HepG2 (cell line): Measurements from ENCODE around the gene USF2. TPM values are rescaled to one million over a fixed set of nuclear protein-coding genes. Genes with fewer than 3 reads are reported as not detected.

Experiments
- ATF7 ChIP-seq, 2 experiments: fragments of 450-650 bp in 1 of 2; sonication (generic) in 1 of 2; formaldehyde crosslinking in 1 of 2; IDR thresholded peaks; 2 replicates each; pipeline versions ENCODE4 v1.4.0 to v1.6.1; 2016 to 2020; ENCODE audit warnings: antibody characterized with exemption in 1 of 2, mild to moderate bottlenecking in 1 of 2, missing genetic modification reagents in 1 of 2
- FOXC1 ChIP-seq: sonication (generic); formaldehyde crosslinking; IDR thresholded peaks from 2 replicates; pipeline ENCODE4 v1.8.0; 2022; ENCODE audit warnings: mild to moderate bottlenecking, missing genetic modification reagents, borderline replicate concordance
- FOXK2 ChIP-seq: fragments of 450-650 bp; IDR thresholded peaks from 2 replicates; pipeline ENCODE4 v1.6.1; 2016
- HDAC6 ChIP-seq: fragments of 200-600 bp; sonication (generic); IDR thresholded peaks from 2 replicates; pipeline ENCODE4 v1.7.0; 2017; ENCODE audit warnings: mild to moderate bottlenecking, antibody characterized with exemption, low read length, low read depth
- NFIB ChIP-seq: sonication (generic); formaldehyde crosslinking; IDR thresholded peaks from 2 replicates; pipeline ENCODE4 v1.9.0; 2021; ENCODE audit warnings: missing genetic modification reagents, mild to moderate bottlenecking, borderline replicate concordance
- NRL ChIP-seq: sonication (generic); formaldehyde crosslinking; IDR thresholded peaks from 2 replicates; pipeline ENCODE4 v1.5.0; 2020; ENCODE audit warnings: missing genetic modification reagents, mild to moderate bottlenecking, moderate library complexity, borderline replicate concordance
- SIX4 ChIP-seq: sonication (generic); formaldehyde crosslinking; IDR thresholded peaks from 2 replicates; pipeline ENCODE4 v1.4.0; 2020; ENCODE audit warnings: missing genetic modification reagents
- SYNCRIP ChIP-seq: fragments of 200-400 bp; formaldehyde crosslinking; IDR thresholded peaks from 2 replicates; pipeline ENCODE4 v1.6.1; 2018; ENCODE audit warnings: mild to moderate bottlenecking, low read depth, low read length; ENCODE audit not compliant: insufficient read depth
- TBX3 ChIP-seq: fragments of 450-650 bp; IDR thresholded peaks from 2 replicates; pipeline ENCODE4 v1.6.1; 2017; ENCODE audit warnings: antibody characterized with exemption, mild to moderate bottlenecking, inconsistent platforms, borderline replicate concordance
- YEATS2 ChIP-seq: sonication (generic); formaldehyde crosslinking; IDR thresholded peaks from 2 replicates; pipeline ENCODE4 v1.4.0; 2020; ENCODE audit warnings: missing genetic modification reagents, borderline replicate concordance
- ZFP41 ChIP-seq: sonication (generic); formaldehyde crosslinking; IDR thresholded peaks from 2 replicates; pipeline ENCODE4 v1.4.0; 2020; ENCODE audit warnings: mild to moderate bottlenecking, missing genetic modification reagents, borderline replicate concordance
- ZNF10 ChIP-seq: sonication (generic); formaldehyde crosslinking; IDR thresholded peaks from 2 replicates; pipeline ENCODE4 v1.4.0; 2020; ENCODE audit warnings: mild to moderate bottlenecking, low read depth, missing genetic modification reagents, borderline replicate concordance
- ZNF468 ChIP-seq: sonication (generic); formaldehyde crosslinking; IDR thresholded peaks from 2 replicates; pipeline ENCODE4 v1.8.0; 2022; ENCODE audit warnings: mild to moderate bottlenecking, moderate library complexity, missing genetic modification reagents
- ZNF615 ChIP-seq: sonication (generic); formaldehyde crosslinking; IDR thresholded peaks from 2 replicates; pipeline ENCODE4 v1.5.0; 2020; ENCODE audit warnings: mild to moderate bottlenecking, missing genetic modification reagents, borderline replicate concordance
- polyA plus RNA-seq, 8 experiments: library from polyadenylated mRNA; depleted of rRNA in 3 of 8; stranded (reverse) in 7 of 8; unstranded in 1 of 8; fragments of >200 nt; fragmentation: Illumina TruSeq in 4 of 8; extraction: Trizol in 4 of 8; gene quantifications; 2 replicates each; pipeline versions ENCODE4 v1.2.1 to v1.2.3, GENCODE V29; 2011 to 2016; ENCODE audit warnings: low read depth in 4 of 8, missing spikeins in 1 of 8, mixed read lengths in 1 of 8; ENCODE audit not compliant: insufficient read depth in 1 of 8
- total RNA-seq, 5 experiments: library from RNA; depleted of rRNA; stranded (reverse); fragments of >200 nt; fragmentation: Illumina TruSeq; extraction: Trizol; gene quantifications; 2 replicates each; pipeline ENCODE4 v1.2.3, GENCODE V29; 2016; ENCODE audit warnings: low read depth in 1 of 5
- TF ChIP-seq, protein P1 (sequence below): sonication (generic); formaldehyde crosslinking; IDR thresholded peaks from 2 replicates; pipeline ENCODE4 v1.4.0; 2020; ENCODE audit warnings: missing genetic modification reagents, borderline replicate concordance
- TF ChIP-seq, protein P2 (sequence below): IDR thresholded peaks from 2 replicates; pipeline ENCODE4 v1.6.1; 2016
- TF ChIP-seq, protein P3 (sequence below): fragments of 450-650 bp; IDR thresholded peaks from 2 replicates; pipeline ENCODE4 v1.6.1; 2016
- TF ChIP-seq, protein P4 (sequence below): sonication (generic); formaldehyde crosslinking; IDR thresholded peaks from 2 replicates; pipeline ENCODE4 v1.5.1; 2020; ENCODE audit warnings: missing genetic modification reagents, mild to moderate bottlenecking, borderline replicate concordance
- TF ChIP-seq, protein P5 (sequence below): sonication (generic); formaldehyde crosslinking; conservative IDR thresholded peaks from 2 replicates; pipeline ENCODE4 v1.4.0; 2020; ENCODE audit warnings: missing genetic modification reagents
- TF ChIP-seq, protein P6 (sequence below): sonication (generic); formaldehyde crosslinking; IDR thresholded peaks from 2 replicates; pipeline ENCODE4 v1.8.0; 2022; ENCODE audit warnings: mild to moderate bottlenecking, missing genetic modification reagents, borderline replicate concordance

USF2 gene
- total and polyA plus RNA-seq, 2 of the 13 experiments (the other 11 are each of a cell fraction or from before 2014, with no cell fraction given) = 54.9 to 106 TPM

DNA sequence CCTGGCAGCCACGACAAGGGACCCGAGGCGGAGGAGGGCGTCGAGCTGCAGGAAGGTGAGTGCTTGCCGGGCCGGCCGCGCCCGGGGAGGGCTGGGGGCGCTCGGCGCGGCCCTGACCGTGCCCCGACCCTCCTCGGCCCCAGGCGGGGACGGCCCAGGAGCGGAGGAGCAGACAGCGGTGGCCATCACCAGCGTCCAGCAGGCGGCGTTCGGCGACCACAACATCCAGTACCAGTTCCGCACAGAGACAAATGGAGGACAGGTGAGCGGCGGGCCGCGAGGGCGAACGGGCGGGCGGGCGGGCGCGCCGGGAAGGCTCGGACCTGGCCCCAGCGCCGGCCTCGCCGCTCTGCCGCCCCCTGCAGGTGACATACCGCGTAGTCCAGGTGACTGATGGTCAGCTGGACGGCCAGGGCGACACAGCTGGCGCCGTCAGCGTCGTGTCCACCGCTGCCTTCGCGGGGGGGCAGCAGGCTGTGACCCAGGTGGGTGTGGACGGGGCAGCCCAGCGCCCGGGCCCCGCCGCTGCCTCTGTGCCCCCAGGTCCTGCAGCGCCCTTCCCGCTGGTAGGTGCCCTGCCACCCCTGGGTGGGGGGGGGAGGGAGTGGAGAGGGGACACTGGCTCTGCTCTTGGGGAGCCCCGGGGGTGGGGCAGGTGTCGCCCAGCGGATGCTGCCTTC is 816 bp downstream of the USF2 start (continued):
- TF ChIP-seq, protein P1, sequence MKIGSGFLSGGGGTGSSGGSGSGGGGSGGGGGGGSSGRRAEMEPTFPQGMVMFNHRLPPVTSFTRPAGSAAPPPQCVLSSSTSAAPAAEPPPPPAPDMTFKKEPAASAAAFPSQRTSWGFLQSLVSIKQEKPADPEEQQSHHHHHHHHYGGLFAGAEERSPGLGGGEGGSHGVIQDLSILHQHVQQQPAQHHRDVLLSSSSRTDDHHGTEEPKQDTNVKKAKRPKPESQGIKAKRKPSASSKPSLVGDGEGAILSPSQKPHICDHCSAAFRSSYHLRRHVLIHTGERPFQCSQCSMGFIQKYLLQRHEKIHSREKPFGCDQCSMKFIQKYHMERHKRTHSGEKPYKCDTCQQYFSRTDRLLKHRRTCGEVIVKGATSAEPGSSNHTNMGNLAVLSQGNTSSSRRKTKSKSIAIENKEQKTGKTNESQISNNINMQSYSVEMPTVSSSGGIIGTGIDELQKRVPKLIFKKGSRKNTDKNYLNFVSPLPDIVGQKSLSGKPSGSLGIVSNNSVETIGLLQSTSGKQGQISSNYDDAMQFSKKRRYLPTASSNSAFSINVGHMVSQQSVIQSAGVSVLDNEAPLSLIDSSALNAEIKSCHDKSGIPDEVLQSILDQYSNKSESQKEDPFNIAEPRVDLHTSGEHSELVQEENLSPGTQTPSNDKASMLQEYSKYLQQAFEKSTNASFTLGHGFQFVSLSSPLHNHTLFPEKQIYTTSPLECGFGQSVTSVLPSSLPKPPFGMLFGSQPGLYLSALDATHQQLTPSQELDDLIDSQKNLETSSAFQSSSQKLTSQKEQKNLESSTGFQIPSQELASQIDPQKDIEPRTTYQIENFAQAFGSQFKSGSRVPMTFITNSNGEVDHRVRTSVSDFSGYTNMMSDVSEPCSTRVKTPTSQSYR (CRISPR knock-in tag) = no peak
- TF ChIP-seq ZNF10 (CRISPR knock-in tag) = no peak
- TF ChIP-seq, protein P2, sequence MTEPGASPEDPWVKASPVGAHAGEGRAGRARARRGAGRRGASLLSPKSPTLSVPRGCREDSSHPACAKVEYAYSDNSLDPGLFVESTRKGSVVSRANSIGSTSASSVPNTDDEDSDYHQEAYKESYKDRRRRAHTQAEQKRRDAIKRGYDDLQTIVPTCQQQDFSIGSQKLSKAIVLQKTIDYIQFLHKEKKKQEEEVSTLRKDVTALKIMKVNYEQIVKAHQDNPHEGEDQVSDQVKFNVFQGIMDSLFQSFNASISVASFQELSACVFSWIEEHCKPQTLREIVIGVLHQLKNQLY (CRISPR knock-in tag) = no peak
- no peak for TF ChIP-seq ZFP41 (CRISPR knock-in tag)
- no peak for TF ChIP-seq ATF7 (IDR thresholded peaks at IDR 0.05)
- TF ChIP-seq ATF7 (CRISPR knock-in tag; IDR thresholded peaks at IDR 0.05) = no peak
- TF ChIP-seq TBX3 = no peak
- TF ChIP-seq FOXK2 = no peak
- TF ChIP-seq, protein P3, sequence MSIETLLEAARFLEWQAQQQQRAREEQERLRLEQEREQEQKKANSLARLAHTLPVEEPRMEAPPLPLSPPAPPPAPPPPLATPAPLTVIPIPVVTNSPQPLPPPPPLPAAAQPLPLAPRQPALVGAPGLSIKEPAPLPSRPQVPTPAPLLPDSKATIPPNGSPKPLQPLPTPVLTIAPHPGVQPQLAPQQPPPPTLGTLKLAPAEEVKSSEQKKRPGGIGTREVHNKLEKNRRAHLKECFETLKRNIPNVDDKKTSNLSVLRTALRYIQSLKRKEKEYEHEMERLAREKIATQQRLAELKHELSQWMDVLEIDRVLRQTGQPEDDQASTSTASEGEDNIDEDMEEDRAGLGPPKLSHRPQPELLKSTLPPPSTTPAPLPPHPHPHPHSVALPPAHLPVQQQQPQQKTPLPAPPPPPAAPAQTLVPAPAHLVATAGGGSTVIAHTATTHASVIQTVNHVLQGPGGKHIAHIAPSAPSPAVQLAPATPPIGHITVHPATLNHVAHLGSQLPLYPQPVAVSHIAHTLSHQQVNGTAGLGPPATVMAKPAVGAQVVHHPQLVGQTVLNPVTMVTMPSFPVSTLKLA = no peak
- TF ChIP-seq HDAC6 = no peak
- TF ChIP-seq, protein P4, sequence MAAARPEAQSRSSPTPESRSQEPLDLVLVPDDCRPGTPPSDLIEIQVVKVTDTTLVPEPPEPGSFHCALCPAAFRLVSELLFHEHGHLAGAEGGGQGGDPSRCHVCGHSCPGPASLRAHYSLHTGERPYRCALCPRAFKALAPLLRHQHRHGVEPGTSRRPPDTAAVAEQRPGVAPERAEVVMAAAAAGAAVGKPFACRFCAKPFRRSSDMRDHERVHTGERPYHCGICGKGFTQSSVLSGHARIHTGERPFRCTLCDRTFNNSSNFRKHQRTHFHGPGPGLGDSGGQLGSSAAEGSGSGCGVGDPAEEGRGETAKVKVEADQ (CRISPR knock-in tag) = no peak
- TF ChIP-seq, protein P5, sequence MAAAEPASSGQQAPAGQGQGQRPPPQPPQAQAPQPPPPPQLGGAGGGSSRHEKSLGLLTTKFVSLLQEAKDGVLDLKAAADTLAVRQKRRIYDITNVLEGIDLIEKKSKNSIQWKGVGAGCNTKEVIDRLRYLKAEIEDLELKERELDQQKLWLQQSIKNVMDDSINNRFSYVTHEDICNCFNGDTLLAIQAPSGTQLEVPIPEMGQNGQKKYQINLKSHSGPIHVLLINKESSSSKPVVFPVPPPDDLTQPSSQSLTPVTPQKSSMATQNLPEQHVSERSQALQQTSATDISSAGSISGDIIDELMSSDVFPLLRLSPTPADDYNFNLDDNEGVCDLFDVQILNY (CRISPR knock-in tag) = no peak
- TF ChIP-seq ZNF615 (CRISPR knock-in tag) = no peak
- no peak for TF ChIP-seq ZNF468 (CRISPR knock-in tag)
- no peak for TF ChIP-seq YEATS2
- no peak for TF ChIP-seq SIX4 (CRISPR knock-in tag)
- TF ChIP-seq NFIB (CRISPR knock-in tag) = no peak
- no peak for TF ChIP-seq NRL (CRISPR knock-in tag)
- TF ChIP-seq SYNCRIP = no peak
- TF ChIP-seq, protein P6, sequence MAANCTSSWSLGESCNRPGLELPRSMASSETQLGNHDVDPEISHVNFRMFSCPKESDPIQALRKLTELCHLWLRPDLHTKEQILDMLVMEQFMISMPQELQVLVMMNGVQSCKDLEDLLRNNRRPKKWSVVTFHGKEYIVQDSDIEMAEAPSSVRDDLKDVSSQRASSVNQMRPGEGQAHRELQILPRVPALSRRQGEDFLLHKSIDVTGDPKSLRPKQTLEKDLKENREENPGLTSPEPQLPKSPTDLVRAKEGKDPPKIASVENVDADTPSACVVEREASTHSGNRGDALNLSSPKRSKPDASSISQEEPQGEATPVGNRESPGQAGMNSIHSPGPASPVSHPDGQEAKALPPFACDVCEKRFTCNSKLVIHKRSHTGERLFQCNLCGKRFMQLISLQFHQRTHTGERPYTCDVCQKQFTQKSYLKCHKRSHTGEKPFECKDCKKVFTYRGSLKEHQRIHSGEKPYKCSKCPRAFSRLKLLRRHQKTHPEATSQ (CRISPR knock-in tag) = no peak
- no peak for TF ChIP-seq FOXC1 (CRISPR knock-in tag)
